ENCODE measurements around the gene XPA.

Gene XPA

GRCh38 chr9:97633859-97634490, 63.2 kb downstream of the XPA start:
- TF ChIP-seq CTCF (IDR thresholded peaks at IDR 0.05; ENCODE audit: borderline replicate concordance, insufficient read depth, low read depth, low read length), result no peak
- peak overlapping the region; percentile 95 for H3K4me3 ChIP-seq (ENCODE audit: low read depth, low read length)

GRCh38 chr9:97632985-97633858, 63.9 kb downstream of the XPA start, which contains the start of the genes NCBP1 and TSTD2:
Gene NCBP1, plus strand, starts transcription at chr9:97633821. Its CDS starts 61 bp downstream, at chr9:97633882.
Gene TSTD2, minus strand, starts transcription at chr9:97633368. Its CDS starts 5,806 bp downstream, at chr9:97627562.
- TF ChIP-seq CTCF (IDR thresholded peaks at IDR 0.05; ENCODE audit: borderline replicate concordance, insufficient read depth, low read depth, low read length), result no peak
- H3K4me3 ChIP-seq (ENCODE audit: low read depth, low read length), result peak within 1 kb of the TSS; percentile 95

- TF ChIP-seq CTCF (IDR thresholded peaks at IDR 0.05; ENCODE audit: borderline replicate concordance, insufficient read depth, low read depth, low read length), result no peak
- H3K4me3 ChIP-seq (ENCODE audit: low read depth, low read length), result peak overlapping the region; percentile 95
Observed at GRCh38 chr9:97632248-97632984, 64.7 kb downstream of the XPA start.

GRCh38 chr9:97630591-97630990, 66.5 kb downstream of the XPA start:
- no peak overlapping the region for H3K4me3 ChIP-seq (ENCODE audit: low read depth, low read length)
- no peak for TF ChIP-seq CTCF (IDR thresholded peaks at IDR 0.05; ENCODE audit: borderline replicate concordance, insufficient read depth, low read depth, low read length)

- H3K4me3 ChIP-seq (ENCODE audit: low read depth, low read length), result no peak overlapping the region
- no peak for TF ChIP-seq CTCF (IDR thresholded peaks at IDR 0.05; ENCODE audit: borderline replicate concordance, insufficient read depth, low read depth, low read length)
Observed at GRCh38 chr9:97629156-97629555, 68.0 kb downstream of the XPA start.

GRCh38 chr9:97628668-97629067, 68.5 kb downstream of the XPA start:
- H3K4me3 ChIP-seq (ENCODE audit: low read depth, low read length), result no peak overlapping the region
- no peak for TF ChIP-seq CTCF (IDR thresholded peaks at IDR 0.05; ENCODE audit: borderline replicate concordance, insufficient read depth, low read depth, low read length)
